HepG2 (cell line): Measurements from ENCODE around the gene YY1. TPM values are rescaled to one million over a fixed set of nuclear protein-coding genes. Genes with fewer than 3 reads are reported as not detected.
A peak's percentile ranks its signal among the peaks of the same experiment; 100 is the strongest.

Experiments
- CAMTA2 ChIP-seq: sonication (generic); formaldehyde crosslinking; IDR thresholded peaks from 2 replicates; pipeline ENCODE4 v1.4.0; 2020; ENCODE audit warnings: mild to moderate bottlenecking, missing genetic modification reagents, borderline replicate concordance
- CREBL2 ChIP-seq: sonication (generic); formaldehyde crosslinking; IDR thresholded peaks from 2 replicates; pipeline ENCODE4 v1.8.1; 2023; ENCODE audit warnings: missing genetic modification reagents, mild to moderate bottlenecking, borderline replicate concordance
- CREM ChIP-seq, 2 experiments: sonication (generic) in 1 of 2; formaldehyde crosslinking in 1 of 2; IDR thresholded peaks; 2 replicates each; pipeline versions ENCODE4 v1.4.0 to v1.6.1; 2016 to 2020; ENCODE audit warnings: antibody characterized with exemption in 1 of 2, mild to moderate bottlenecking in 1 of 2, missing genetic modification reagents in 1 of 2
- KMT2A ChIP-seq: sonication (generic); formaldehyde crosslinking; IDR thresholded peaks from 2 replicates; pipeline ENCODE4 v1.4.0; 2020; ENCODE audit warnings: missing genetic modification reagents
- MED13 ChIP-seq: sonication (generic); formaldehyde crosslinking; IDR thresholded peaks from 2 replicates; pipeline ENCODE4 v1.5.0; 2020; ENCODE audit warnings: missing genetic modification reagents
- MEIS1 ChIP-seq: sonication (generic); formaldehyde crosslinking; IDR thresholded peaks from 2 replicates; pipeline ENCODE4 v1.9.0; 2021; ENCODE audit warnings: mild to moderate bottlenecking, missing genetic modification reagents, moderate library complexity, borderline replicate concordance
- MTF1 ChIP-seq: sonication (generic); formaldehyde crosslinking; IDR thresholded peaks from 2 replicates; pipeline ENCODE4 v1.5.0; 2020; ENCODE audit warnings: missing genetic modification reagents
- NKX3-1 ChIP-seq: sonication (generic); formaldehyde crosslinking; IDR thresholded peaks from 2 replicates; pipeline ENCODE4 v1.5.0; 2020; ENCODE audit warnings: missing genetic modification reagents
- NONO ChIP-seq, 2 experiments: fragments of 450-650 bp in 1 of 2; sonication (generic) in 1 of 2; formaldehyde crosslinking in 1 of 2; IDR thresholded peaks in 1 of 2; conservative IDR thresholded peaks in 1 of 2; 2 replicates each; pipeline versions ENCODE4 v1.6.1 to v1.8.0; 2017 to 2022; ENCODE audit warnings: mild to moderate bottlenecking in 1 of 2, missing genetic modification reagents in 1 of 2, moderate library complexity in 1 of 2
- PAF1 ChIP-seq: IDR thresholded peaks from 2 replicates; pipeline ENCODE4 v1.6.1; 2016; ENCODE audit warnings: missing genetic modification reagents, missing compliant biosample characterization
- SOX5 ChIP-seq: IDR thresholded peaks from 2 replicates; pipeline ENCODE4 v1.6.1; 2016; ENCODE audit warnings: borderline replicate concordance
- SP1 ChIP-seq, 2 experiments: fragments of 450-650 bp in 1 of 2; sonication (generic) in 1 of 2; formaldehyde crosslinking in 1 of 2; IDR thresholded peaks; 2 replicates each; pipeline versions ENCODE4 v1.4.0 to v1.6.1; 2016 to 2020; ENCODE audit warnings: missing genetic modification reagents in 1 of 2
- ZBTB7A ChIP-seq: sonication (generic); formaldehyde crosslinking; IDR thresholded peaks from 2 replicates; pipeline ENCODE4 v1.8.0; 2022; ENCODE audit warnings: mild to moderate bottlenecking, missing genetic modification reagents
- ZFY ChIP-seq: sonication (generic); formaldehyde crosslinking; IDR thresholded peaks from 2 replicates; pipeline ENCODE4 v1.4.0; 2020; ENCODE audit warnings: missing genetic modification reagents
- ZNF232 ChIP-seq: sonication (generic); formaldehyde crosslinking; IDR thresholded peaks from 2 replicates; pipeline ENCODE4 v1.4.0; 2020; ENCODE audit warnings: missing genetic modification reagents, borderline replicate concordance
- ZNF34 ChIP-seq: sonication (generic); formaldehyde crosslinking; IDR thresholded peaks from 2 replicates; pipeline ENCODE4 v1.4.0; 2020; ENCODE audit warnings: mild to moderate bottlenecking, missing genetic modification reagents, borderline replicate concordance
- ZNF383 ChIP-seq: sonication (generic); formaldehyde crosslinking; IDR thresholded peaks from 2 replicates; pipeline ENCODE4 v1.4.0; 2020; ENCODE audit warnings: missing genetic modification reagents, mild to moderate bottlenecking, borderline replicate concordance
- ZNF569 ChIP-seq: sonication (generic); formaldehyde crosslinking; IDR thresholded peaks from 2 replicates; pipeline ENCODE4 v1.5.0; 2020; ENCODE audit warnings: mild to moderate bottlenecking, missing genetic modification reagents, moderate library complexity, borderline replicate concordance
- ZNF691 ChIP-seq: sonication (generic); formaldehyde crosslinking; IDR thresholded peaks from 2 replicates; pipeline ENCODE4 v1.4.0; 2020; ENCODE audit warnings: missing genetic modification reagents, low read depth, mild to moderate bottlenecking, borderline replicate concordance
- ZSCAN29 ChIP-seq: sonication (generic); formaldehyde crosslinking; conservative IDR thresholded peaks from 2 replicates; pipeline ENCODE4 v1.4.0; 2020; ENCODE audit warnings: mild to moderate bottlenecking, missing genetic modification reagents
- ZUFSP ChIP-seq: sonication (generic); formaldehyde crosslinking; IDR thresholded peaks from 2 replicates; pipeline ENCODE4 v1.9.0; 2021; ENCODE audit warnings: missing genetic modification reagents, mild to moderate bottlenecking, borderline replicate concordance
- polyA plus RNA-seq, 8 experiments: library from polyadenylated mRNA; depleted of rRNA in 3 of 8; stranded (reverse) in 7 of 8; unstranded in 1 of 8; fragments of >200 nt; fragmentation: Illumina TruSeq in 4 of 8; extraction: Trizol in 4 of 8; gene quantifications; 2 replicates each; pipeline versions ENCODE4 v1.2.1 to v1.2.3, GENCODE V29; 2011 to 2016; ENCODE audit warnings: low read depth in 4 of 8, missing spikeins in 1 of 8, mixed read lengths in 1 of 8; ENCODE audit not compliant: insufficient read depth in 1 of 8
- total RNA-seq, 5 experiments: library from RNA; depleted of rRNA; stranded (reverse); fragments of >200 nt; fragmentation: Illumina TruSeq; extraction: Trizol; gene quantifications; 2 replicates each; pipeline ENCODE4 v1.2.3, GENCODE V29; 2016; ENCODE audit warnings: low read depth in 1 of 5
- TF ChIP-seq, protein P1 (sequence below): sonication (generic); formaldehyde crosslinking; IDR thresholded peaks from 2 replicates; pipeline ENCODE4 v1.9.0; 2022; ENCODE audit warnings: missing genetic modification reagents, mild to moderate bottlenecking, borderline replicate concordance
- TF ChIP-seq, protein P2 (sequence below): sonication (generic); formaldehyde crosslinking; IDR thresholded peaks from 2 replicates; pipeline ENCODE4 v1.4.0; 2020; ENCODE audit warnings: mild to moderate bottlenecking, missing genetic modification reagents

Gene YY1
- total and polyA plus RNA-seq, 2 of the 13 experiments (the other 11 are each of a cell fraction or from before 2014, with no cell fraction given): 29.4 to 68.1 TPM

DNA sequence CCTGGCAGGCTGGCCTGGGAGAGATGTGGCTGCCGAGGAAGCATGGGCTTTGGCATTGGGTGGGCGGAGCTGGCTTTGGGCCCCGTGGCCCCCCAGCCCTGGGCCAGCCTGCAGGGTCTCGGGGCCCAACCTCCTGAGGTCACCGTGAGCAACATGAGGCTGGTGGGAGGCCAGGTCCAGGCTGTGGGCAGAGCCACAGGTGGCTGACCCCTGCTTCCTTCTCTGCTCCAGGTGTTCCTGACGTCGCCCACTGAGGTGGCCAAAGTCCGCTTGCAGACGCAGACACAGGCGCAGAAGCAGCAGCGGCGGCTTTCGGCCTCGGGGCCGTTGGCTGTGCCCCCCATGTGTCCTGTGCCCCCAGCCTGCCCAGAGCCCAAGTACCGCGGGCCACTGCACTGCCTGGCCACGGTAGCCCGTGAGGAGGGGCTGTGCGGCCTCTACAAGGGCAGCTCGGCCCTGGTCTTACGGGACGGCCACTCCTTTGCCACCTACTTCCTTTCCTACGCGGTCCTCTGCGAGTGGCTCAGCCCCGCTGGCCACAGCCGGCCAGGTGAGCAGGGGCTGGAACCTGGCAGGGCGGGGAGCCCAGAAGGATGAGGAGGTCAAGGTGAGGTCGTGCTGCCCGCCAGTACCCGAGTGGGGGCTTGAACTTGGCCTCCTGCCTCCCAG, 89.7 kb downstream of the YY1 start (continued):
- TF ChIP-seq KMT2A (CRISPR knock-in tag) (peak; percentile 26; the same call in 1 of the 2 replicates), CREBL2 (peak; percentile 74; the same call in 1 of the 2 replicates), ZNF34 (CRISPR knock-in tag) (no peak), MED13 (no peak), PAF1 (CRISPR knock-in tag) (no peak), SOX5 (no peak), MTF1 (CRISPR knock-in tag) (no peak), NONO (IDR thresholded peaks at IDR 0.05) (no peak), NONO (CRISPR knock-in tag; conservative IDR thresholded peaks at IDR 0.05) (no peak), ZBTB7A (CRISPR knock-in tag) (peak; percentile 65; the same call in 1 of the 2 replicates), ZNF569 (no peak), MEIS1 (CRISPR knock-in tag) (peak; percentile 75; the same call in 1 of the 2 replicates), ZNF383 (CRISPR knock-in tag) (0 out of 2 replicates have a peak, but pooled peaks have one; percentile 61), NKX3-1 (CRISPR knock-in tag) (no peak), CREM (IDR thresholded peaks at IDR 0.05) (no peak), CREM (CRISPR knock-in tag; IDR thresholded peaks at IDR 0.05) (no peak), ZNF691 (CRISPR knock-in tag) (peak; percentile 87; the same call in 1 of the 2 replicates), ZUFSP (CRISPR knock-in tag) (no peak), ZNF232 (CRISPR knock-in tag) (no peak), SP1 (IDR thresholded peaks at IDR 0.05) (no peak), SP1 (CRISPR knock-in tag; IDR thresholded peaks at IDR 0.05) (0 out of 2 replicates have a peak, but pooled peaks have one; percentile 29), ZFY (CRISPR knock-in tag) (peak; percentile 80), ZSCAN29 (CRISPR knock-in tag) (peak; percentile 68; the same call in 1 of the 2 replicates), CAMTA2 (CRISPR knock-in tag) (no peak)
- TF ChIP-seq, protein P1, sequence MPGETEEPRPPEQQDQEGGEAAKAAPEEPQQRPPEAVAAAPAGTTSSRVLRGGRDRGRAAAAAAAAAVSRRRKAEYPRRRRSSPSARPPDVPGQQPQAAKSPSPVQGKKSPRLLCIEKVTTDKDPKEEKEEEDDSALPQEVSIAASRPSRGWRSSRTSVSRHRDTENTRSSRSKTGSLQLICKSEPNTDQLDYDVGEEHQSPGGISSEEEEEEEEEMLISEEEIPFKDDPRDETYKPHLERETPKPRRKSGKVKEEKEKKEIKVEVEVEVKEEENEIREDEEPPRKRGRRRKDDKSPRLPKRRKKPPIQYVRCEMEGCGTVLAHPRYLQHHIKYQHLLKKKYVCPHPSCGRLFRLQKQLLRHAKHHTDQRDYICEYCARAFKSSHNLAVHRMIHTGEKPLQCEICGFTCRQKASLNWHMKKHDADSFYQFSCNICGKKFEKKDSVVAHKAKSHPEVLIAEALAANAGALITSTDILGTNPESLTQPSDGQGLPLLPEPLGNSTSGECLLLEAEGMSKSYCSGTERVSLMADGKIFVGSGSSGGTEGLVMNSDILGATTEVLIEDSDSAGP (CRISPR knock-in tag): no peak; the same call in 1 of the 2 replicates
- TF ChIP-seq, protein P2, sequence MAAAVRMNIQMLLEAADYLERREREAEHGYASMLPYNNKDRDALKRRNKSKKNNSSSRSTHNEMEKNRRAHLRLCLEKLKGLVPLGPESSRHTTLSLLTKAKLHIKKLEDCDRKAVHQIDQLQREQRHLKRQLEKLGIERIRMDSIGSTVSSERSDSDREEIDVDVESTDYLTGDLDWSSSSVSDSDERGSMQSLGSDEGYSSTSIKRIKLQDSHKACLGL (CRISPR knock-in tag): peak; percentile 69
